Dedifferentiated amniotic fluid mesenchymal stem cell (primary cell): ENCODE measurements around the gene DIO3.

Experiments used
- DNase-seq: peaks from one replicate; pipeline ENCODE4 v3.0.0-alpha.2; 2016; ENCODE audit errors: extremely low spot score

Gene DIO3

DNA sequence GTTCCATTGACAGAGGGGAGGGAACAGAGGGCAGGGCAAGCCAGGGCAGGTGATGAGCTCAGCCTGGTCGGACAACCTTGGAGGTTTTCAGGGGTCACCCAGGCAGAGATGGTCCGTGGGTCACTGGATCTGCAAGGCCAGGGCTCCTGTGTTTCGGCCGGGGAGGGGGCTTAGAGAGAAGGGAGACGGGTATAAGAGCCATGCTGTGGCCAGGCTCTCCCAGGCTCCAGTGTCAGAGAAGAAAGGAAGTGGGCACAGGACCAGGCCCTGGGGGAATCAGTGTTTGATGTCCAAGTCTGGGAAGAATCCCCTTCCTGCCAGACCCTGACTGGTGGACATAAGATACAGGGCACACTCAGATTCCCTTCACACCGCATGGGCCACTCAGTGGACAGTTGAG lies 36.9 kb downstream of the DIO3 start:
- no peak for DNase-seq

DNA sequence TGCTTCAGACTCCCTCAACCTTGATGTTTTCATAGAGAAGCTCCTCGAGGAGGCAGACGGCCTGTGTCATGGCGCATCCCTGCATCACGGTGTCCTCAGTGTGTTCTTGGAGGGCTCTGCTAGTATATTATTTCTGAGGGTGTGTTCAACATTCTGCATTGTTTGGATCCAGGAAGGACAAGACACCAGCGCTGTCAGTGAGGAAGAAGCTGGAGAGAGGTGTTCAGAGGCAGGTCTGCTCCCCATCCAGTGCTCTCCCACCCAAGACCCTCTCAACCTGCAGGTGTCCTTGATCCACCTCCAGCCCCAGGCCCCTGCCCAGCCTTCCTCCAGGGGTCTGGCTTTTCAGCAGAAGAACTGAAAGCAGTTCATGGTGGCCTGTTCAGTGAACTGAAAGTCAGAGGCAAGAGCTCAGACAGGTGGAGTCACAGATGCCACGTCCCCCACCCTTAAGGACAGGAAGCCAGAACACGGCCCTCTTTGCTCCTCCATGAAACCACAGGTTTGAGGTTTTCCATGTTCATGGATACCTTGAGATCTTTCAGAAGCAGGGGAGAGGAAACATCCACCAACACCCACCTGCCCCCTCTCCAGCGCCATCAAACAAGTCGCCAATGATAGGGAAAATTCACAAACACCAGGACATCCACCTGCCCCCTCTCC lies 37.4 kb downstream of the DIO3 start:
- DNase-seq = no peak

DNA sequence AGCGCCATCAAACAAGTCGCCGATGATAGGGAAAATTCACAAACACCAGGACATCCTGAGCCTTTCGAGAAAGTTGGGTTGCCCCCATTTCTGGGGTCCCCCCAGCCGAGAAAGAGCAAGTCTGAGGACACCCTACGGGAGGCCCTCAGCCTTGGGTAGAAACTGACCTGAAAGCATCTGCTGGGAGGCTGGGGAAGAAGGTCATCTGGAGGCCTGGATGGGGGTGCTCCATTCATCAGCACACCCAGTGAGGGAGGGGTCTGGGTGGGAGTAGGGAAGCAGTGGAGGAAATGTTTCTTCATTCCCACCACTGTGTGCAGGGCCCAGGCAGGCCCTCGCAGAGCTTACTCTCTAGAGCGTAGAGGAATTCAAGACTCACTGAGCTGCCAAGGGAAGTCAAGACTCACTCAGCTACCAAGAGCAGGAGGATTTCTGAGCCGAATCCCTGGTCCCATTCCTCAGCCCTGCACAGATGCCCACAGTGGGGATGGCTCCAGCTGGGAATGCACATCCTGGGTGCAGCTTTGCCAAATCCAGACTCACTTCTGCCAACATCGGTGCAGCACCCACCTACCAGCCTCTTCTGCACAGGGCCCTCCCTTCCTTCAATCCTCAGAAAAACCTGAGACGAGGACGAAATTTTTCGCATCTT lies 38.1 kb downstream of the DIO3 start:
- DNase-seq = no peak

DNA sequence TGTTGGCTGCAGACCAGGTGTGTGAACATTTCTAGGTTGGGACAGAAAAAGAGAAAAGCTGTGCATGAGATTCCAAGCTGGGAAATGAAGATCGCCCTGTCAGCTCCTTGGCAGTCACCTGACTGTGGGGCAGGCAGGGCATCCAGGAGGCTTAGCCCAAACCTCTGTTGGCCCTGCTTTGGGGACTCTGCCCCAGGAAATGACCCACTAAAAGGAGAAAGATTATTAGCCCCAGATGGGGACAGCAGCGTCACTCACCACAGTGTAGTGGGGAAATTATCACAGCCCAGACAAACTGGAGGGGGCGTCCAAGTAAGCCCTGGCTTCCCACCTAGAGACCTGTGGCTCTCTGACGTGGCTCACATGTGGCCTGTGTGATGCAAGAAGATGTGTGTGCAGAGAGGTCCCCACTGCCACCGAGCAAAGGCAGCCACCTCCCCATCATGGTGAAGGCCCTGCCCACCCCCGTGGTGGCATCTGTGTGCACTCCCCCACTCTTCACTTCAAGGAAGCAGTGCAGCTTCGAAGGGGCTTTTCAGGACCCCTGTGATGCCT lies 39.1 kb downstream of the DIO3 start:
- no peak for DNase-seq

DNA sequence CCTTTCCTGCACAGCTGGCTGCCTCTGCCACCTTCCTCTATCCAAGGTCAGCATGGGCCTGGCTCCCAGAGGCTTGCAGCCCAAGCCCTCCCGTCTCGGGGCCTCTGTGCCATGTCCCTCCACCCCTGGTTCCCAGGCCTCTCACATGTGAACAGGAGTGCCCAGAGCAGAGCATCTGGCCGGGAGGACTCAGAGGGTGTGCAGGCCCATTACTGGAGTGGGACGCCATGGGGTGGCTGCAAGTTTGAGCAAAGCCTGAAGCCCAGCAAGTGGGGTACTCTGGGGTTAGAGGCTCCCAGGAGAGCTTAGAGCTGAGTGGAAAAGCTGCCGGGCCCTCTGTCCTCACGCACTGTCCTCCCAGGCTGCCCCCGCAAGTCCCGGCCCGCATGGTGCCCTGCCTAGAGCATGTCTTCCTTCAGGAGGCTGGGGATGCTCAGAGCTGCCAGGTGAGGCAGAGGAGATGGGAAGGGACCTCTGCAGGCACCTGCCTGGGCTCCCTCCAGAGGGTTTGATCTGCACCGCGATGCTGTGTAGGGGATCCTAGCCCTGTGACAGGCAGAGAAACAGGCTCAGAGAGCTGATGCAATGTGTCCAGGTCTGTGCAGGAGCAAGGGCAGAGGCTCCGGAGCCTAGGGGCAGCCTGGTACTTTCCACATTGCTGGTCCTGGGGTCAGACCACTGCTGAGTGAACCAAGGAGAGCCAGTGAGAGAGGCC lies 39.8 kb downstream of the DIO3 start:
- no peak for DNase-seq

DNA sequence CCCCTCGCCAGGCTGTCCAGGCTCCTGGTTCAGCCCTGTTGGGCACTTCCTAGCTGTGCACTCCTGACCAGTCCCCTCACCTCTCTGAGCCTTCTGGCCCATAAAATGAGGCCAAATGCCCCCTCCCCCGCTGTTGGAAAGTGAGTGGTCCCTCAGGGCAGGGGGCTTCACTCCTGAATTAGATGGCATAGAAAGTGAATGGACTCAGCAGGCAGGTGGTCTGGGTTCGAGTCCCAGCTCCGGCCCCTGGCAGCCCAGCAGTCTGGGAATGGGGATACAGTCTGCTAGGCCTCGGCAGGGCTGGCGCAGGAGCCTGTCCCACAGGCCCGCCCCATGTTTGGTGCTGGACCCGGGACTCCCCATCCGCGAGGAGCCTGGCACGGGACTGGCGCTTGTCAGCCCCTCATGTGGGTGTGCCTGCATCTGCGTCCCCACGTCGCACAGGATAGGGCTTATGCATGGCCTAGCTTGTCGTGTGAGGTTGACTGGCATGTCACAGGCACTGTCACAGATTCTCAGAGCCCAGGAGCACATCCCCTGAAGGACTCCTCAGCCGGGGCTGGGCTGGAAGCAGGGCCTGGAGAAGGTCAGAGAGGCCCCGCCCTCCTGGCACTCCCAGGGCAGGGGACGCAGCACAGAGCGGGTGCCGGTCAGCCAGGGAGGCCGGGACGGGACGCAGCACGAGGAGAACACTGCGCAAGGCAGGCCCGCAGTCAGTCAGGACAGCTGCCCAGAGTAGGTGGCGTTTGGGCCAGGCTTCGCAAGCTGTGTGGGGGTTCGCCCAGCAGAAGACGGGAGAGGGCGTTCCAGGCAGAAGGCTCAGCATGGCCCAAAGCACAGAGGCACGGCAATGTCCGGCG lies 40.5 kb downstream of the DIO3 start:
- no peak for DNase-seq

DNA sequence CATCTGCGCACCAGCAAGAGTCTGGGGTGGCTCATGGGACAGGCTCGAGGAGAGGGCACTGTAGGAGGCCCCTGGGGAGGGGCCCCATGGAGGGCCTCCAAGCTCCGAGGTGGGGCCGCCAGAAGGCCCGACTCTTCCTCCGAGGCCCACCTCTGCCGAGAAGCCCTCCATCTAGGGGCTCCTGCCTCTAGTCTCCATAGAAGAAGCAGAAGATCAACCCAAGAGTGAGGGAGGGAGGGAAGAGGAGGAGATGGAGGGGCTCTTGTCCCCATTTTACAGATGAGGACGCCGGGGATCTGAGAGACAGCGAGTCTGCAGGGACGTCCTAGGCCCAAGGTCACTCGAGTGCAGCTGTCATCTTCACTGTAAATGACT lies 41.2 kb downstream of the DIO3 start:
- no peak for DNase-seq

DNA sequence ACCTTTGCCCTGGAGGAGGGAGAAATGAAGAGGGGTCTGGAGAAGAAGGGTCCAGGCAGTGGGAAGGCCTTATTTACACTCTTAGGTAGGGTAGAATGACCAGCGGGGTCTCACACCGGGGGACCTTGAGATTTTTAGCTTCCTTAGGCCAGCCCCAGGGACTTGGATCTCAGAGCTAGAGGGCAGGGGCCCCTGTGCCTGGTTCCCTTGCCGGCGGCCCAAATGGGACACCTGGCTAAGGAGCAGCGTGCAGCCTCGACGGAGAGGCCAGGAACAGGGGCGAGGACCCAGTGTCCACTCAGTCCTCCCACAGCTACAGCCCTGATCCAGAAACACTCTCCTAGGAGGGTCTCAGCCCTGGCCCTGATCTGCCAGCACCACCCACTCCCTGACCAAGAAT lies 41.8 kb downstream of the DIO3 start:
- no peak for DNase-seq

DNA sequence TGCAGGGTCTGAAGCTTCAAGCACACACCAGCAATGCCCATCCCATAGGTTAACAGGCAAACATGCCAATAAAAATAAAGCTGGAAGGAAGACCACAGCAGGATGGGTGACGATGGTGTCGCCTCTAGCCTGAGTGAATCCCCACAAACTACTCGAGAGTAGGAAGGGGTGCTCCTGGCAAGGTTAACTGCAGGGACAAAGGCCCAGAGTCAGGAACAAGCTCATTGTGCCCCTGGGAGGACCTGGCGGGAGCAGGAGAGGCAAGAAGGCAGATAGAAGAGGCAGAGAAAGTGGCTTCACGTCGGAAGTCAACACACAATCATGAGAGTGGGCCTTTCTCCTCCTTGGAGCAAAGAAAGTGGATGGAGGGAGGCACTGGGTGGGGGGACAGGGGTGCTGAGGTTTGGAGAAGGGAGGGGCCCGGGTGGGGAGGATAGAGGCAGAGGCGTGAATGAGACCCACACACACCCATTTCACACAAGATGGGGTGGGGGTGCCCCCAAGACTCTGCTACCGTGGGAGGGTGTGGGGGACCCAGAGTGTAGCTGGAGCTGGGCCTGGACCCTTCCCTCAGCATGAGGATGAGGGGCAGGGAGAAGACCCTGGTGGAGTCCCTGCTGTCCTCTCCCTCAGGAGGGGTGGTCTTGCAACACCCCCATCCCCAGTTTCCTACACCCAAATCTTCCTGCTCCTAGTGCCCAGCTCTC lies 43.1 kb downstream of the DIO3 start:
- DNase-seq = no peak

DNA sequence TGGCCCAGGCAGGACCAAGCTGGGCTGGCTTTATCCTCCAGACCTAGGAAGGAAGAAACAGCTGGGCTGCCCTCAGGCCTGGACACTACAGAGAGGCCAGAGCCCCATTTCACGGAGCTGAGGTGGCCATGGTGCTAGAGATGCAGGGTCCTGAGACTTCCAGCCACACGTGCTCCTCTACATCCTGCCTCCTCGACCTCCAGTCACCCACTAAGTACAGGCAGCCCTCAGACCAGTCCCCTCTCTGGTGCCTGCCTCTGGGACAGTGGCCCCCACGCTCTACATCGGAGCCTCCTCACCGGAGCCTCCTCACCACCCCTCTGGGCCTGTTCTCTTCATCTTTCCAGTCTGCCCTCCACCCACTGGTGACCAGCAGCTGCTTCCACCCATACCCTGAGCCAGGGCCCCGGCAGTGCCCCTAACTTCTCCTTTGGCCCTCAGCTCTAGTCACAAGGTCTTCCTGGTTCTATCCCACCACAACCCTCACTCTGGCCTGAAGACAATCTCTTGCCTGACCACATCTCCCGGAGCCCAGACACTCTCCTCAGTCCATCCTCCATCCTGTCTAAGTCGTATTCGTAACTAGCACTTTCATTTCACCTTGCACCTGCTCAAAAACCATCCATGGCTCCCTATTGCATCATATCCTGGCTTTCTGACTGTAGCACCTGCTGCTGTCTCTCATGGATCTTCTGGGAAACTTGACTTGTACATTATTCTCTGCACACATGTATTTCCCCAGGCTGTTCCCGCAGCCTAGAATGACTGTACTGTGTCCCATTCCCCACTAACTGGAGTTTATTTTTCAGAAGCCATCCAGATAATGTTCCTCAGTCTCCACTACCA lies 43.9 kb downstream of the DIO3 start:
- no peak for DNase-seq

DNA sequence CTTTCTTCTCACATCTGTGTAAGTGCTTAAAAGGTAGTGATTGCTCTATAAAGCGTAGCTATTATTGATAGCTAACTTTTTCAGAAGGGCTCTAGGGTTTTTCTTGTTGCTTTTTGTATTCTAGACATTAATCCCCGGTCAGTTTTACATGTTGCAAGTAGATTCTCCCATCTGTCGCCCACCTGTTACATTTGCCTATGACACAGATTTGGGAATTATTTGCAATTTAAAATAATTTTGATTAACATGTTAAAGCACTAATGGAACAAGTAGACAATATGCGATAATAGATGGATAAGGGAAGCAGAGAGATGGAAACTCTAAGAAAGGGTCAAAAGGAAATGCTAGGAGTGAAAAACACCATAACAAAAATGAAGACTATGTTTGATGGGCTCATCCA lies 44.5 kb downstream of the DIO3 start:
- no peak for DNase-seq
